DND-41 (cell line): ENCODE results near the gene KRT71.

ENCODE experiments used
- ATAC-seq: fragments of 200-7000 bp; cut with Tn5 transposase; 3 replicates; pipeline ENCODE4 v1.9.1; 2021; ENCODE audit warnings: low read depth; ENCODE audit not compliant: insufficient read depth
- DNase-seq: peaks from one replicate; pipeline ENCODE4 v3.0.0-alpha.2; 2020
- H2AFZ ChIP-seq: 2 replicates; pipeline ENCODE4 v1.6.0; 2012; ENCODE audit warnings: low read depth, low read length
- H3K27ac ChIP-seq: 2 replicates; pipeline ENCODE4 v1.5.1; 2012; ENCODE audit warnings: low read length, inconsistent platforms
- H3K27me3 ChIP-seq: fragments of 200-600 bp; sonication (generic); 2 replicates; pipeline ENCODE4 v1.6.0; 2012; ENCODE audit warnings: low read length, mild to moderate bottlenecking, inconsistent platforms; ENCODE audit not compliant: insufficient read depth, poor library complexity
- H3K36me3 ChIP-seq: 2 replicates; pipeline ENCODE4 v1.5.1; 2012; ENCODE audit warnings: low read length, inconsistent platforms; ENCODE audit not compliant: insufficient read depth
- H3K4me1 ChIP-seq: 2 replicates; pipeline ENCODE4 v1.5.1; 2012; ENCODE audit warnings: mild to moderate bottlenecking, low read length; ENCODE audit not compliant: insufficient read depth
- H3K4me2 ChIP-seq: 2 replicates; pipeline ENCODE4 v1.6.0; 2012; ENCODE audit warnings: mild to moderate bottlenecking, moderate library complexity, low read length, inconsistent platforms; ENCODE audit not compliant: insufficient read depth
- H3K4me3 ChIP-seq, 2 experiments: fragments of 200-600 bp in 1 of 2; shearing (Covaris generic) in 1 of 2; 2 replicates each; pipeline ENCODE4 v1.5.1; 2012 to 2016; ENCODE audit warnings: inconsistent platforms in 2 of 2, low read length in 2 of 2, mild to moderate bottlenecking in 2 of 2, low read depth in 1 of 2, moderate library complexity in 1 of 2
- H3K79me2 ChIP-seq: 2 replicates; pipeline ENCODE4 v1.6.0; 2012; ENCODE audit warnings: low read length, inconsistent platforms; ENCODE audit not compliant: insufficient read depth
- H3K9ac ChIP-seq: 2 replicates; pipeline ENCODE4 v1.6.0; 2012; ENCODE audit warnings: low read depth, mild to moderate bottlenecking, inconsistent platforms, low read length, moderate library complexity
- H3K9me3 ChIP-seq: 2 replicates; pipeline ENCODE4 v1.5.1; 2012; ENCODE audit warnings: low read length, moderate library complexity, mild to moderate bottlenecking, inconsistent platforms; ENCODE audit not compliant: insufficient read depth, severe bottlenecking
- H4K20me1 ChIP-seq: 2 replicates; pipeline ENCODE4 v1.6.0; 2012; ENCODE audit warnings: low read length; ENCODE audit not compliant: insufficient read depth
- EZH2 ChIP-seq: IDR thresholded peaks from 3 replicates; pipeline ENCODE4 v1.6.1; 2012; ENCODE audit warnings: borderline replicate concordance, low read depth, mild to moderate bottlenecking, moderate library complexity, low read length, inconsistent platforms; ENCODE audit not compliant: severe bottlenecking
- TF ChIP-seq, protein P1 (sequence below): IDR thresholded peaks from 2 replicates; pipeline ENCODE4 v1.5.1; 2012; ENCODE audit warnings: borderline replicate concordance, low read length, moderate library complexity, mild to moderate bottlenecking; ENCODE audit not compliant: poor library complexity, severe bottlenecking; ENCODE audit errors: extremely low read depth

The KRT71 gene

DNA sequence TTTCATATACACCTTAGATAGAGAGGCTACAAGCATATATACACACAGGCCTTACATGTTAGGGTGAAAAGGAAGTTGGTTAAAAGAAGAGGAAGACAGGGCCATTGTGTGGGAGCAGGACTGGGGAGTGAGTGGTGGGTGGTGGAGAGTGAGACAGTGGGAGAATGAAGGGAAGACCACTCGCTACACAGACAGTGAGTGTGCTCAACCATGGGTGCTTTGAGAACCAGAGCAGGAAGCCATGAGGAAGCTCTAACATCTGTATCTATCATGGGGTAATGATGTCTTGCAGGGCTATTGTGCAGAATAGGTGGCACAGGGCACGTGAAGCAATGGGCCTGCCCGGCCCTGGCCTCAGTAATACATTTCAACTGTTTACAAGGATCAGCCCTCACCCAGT is 32.1 kb upstream of the KRT71 start:
- no peak for ATAC-seq
- no peaks in the 10 kb centered on the region for H3K79me2 ChIP-seq
- H3K27me3 ChIP-seq = peaks cover 12% of the 10 kb centered on the region
- H3K4me2 ChIP-seq = no peak overlapping the region
- no peak overlapping the region for H3K4me3 ChIP-seq
- no peaks in the 10 kb centered on the region for H4K20me1 ChIP-seq
- H3K4me1 ChIP-seq = no peaks in the 10 kb centered on the region
- no peak for DNase-seq
- H3K36me3 ChIP-seq = no peaks in the 10 kb centered on the region
- TF ChIP-seq EZH2 = no peak
- TF ChIP-seq, protein P1, sequence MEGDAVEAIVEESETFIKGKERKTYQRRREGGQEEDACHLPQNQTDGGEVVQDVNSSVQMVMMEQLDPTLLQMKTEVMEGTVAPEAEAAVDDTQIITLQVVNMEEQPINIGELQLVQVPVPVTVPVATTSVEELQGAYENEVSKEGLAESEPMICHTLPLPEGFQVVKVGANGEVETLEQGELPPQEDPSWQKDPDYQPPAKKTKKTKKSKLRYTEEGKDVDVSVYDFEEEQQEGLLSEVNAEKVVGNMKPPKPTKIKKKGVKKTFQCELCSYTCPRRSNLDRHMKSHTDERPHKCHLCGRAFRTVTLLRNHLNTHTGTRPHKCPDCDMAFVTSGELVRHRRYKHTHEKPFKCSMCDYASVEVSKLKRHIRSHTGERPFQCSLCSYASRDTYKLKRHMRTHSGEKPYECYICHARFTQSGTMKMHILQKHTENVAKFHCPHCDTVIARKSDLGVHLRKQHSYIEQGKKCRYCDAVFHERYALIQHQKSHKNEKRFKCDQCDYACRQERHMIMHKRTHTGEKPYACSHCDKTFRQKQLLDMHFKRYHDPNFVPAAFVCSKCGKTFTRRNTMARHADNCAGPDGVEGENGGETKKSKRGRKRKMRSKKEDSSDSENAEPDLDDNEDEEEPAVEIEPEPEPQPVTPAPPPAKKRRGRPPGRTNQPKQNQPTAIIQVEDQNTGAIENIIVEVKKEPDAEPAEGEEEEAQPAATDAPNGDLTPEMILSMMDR = no peak
- no peak overlapping the region for H2AFZ ChIP-seq
- no peak overlapping the region for H3K27ac ChIP-seq
- H3K9me3 ChIP-seq = no peaks in the 10 kb centered on the region
- H3K9ac ChIP-seq = no peak overlapping the region

DNA sequence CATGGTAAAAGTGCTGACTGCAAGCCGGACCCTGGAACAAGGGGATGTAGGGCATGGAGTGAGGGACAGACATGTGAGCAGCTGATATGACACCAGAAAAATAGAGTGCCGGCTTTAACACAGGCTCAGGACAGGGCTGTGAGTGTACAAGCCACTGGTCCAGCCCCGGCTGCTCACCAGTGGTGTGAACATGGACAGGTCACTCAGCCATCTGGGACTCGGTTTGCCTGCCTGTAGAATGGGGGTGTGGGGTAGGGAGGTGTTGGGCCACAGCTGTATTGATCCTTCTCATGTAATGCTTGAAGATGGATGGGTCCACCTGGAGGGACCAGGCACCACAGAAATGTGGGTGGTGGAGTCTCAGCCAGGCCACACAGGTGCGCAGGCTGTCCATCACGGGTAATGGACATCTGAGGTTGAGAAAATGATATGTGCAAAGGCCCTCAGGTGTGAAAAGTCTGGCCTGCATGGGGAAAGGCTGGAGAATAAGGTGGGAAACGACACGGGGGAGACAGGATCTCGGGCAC is 31.3 kb upstream of the KRT71 start:
- no peak overlapping the region for H3K4me3 ChIP-seq

DNA sequence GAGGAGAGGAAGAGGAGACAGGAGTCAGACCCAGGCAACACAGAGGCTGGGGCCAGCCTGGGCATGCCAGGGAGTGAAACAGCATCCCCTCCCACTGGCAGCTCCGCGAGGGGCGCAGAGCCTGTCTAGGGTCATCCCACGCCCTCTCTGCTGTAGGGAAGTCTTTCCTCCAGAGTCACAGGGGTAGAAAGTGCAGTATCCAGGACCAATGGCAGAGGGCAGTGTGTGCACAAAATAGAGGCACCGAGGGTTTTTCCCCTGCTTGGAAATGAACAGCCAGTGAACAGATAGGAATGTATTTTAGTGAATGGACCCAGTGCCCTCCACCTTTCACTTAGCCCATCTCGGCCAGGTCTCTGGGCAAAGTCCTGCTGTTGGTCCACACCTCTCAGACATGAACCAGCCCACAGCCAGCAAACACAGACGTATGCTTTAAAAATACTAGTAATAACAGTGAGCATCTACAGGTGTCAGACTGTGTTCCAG is 30.1 kb upstream of the KRT71 start:
- ATAC-seq = peak; percentile 74
- Histone ChIP-seq H3K36me3 (no peaks in the 10 kb centered on the region), H2AFZ (no peak overlapping the region), H3K4me2 (no peak overlapping the region), H3K9me3 (no peaks in the 10 kb centered on the region), H4K20me1 (no peaks in the 10 kb centered on the region), H3K9ac (no peak overlapping the region), H3K4me3 (no peak overlapping the region), H3K27ac (no peak overlapping the region), H3K79me2 (no peaks in the 10 kb centered on the region), H3K4me1 (no peaks in the 10 kb centered on the region), H3K27me3 (peaks cover 12% of the 10 kb centered on the region)
- TF ChIP-seq, protein P1 = peak; percentile 74
- no peak for TF ChIP-seq EZH2
- peak; percentile 47 for DNase-seq

More for the DNA sequence above, 31.3 kb upstream of the KRT71 start:
- H3K9me3 ChIP-seq = no peaks in the 10 kb centered on the region
- ATAC-seq (no peak), DNase-seq (no peak)
- H3K27ac ChIP-seq = no peak overlapping the region
- no peak overlapping the region for H3K4me2 ChIP-seq
- H3K27me3 ChIP-seq = peaks cover 12% of the 10 kb centered on the region
- H3K79me2 ChIP-seq = no peaks in the 10 kb centered on the region
- no peaks in the 10 kb centered on the region for H4K20me1 ChIP-seq
- H3K9ac ChIP-seq = no peak overlapping the region
- no peaks in the 10 kb centered on the region for H3K36me3 ChIP-seq
- H2AFZ ChIP-seq = no peak overlapping the region
- TF ChIP-seq, protein P1 = no peak
- no peak for TF ChIP-seq EZH2
- H3K4me1 ChIP-seq = no peaks in the 10 kb centered on the region

DNA sequence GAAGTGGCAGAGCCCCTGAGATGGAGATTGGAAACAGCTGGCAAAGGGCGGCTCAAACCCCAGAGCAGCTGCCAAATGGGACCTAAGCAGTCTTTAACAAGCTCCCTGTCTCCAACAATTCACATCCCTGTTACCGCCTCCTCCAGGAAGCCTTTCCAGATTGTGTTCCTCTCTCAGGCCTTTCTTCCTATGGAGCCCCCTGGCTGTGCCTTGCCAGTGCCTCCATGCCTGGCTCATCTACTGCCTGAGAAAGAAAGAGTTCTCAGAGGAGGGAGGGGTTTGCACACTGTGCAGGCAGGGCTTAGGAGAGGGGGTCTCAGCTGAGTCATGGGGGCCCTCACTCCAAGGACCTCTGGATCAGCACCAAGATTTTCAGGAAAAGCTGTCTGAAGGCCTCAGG is 29.5 kb upstream of the KRT71 start:
- Histone ChIP-seq H2AFZ (no peak overlapping the region), H3K4me2 (no peak overlapping the region), H4K20me1 (no peaks in the 10 kb centered on the region)

More for the DNA sequence above, 29.5 kb upstream of the KRT71 start:
- TF ChIP-seq EZH2 = no peak
- TF ChIP-seq, protein P1 = no peak
- Histone ChIP-seq H3K4me1 (no peaks in the 10 kb centered on the region), H3K79me2 (no peaks in the 10 kb centered on the region), H3K4me3 (no peak overlapping the region), H3K9ac (no peak overlapping the region), H3K9me3 (no peaks in the 10 kb centered on the region), H3K27me3 (peaks cover 10% of the 10 kb centered on the region), H3K36me3 (no peaks in the 10 kb centered on the region), H3K27ac (no peak overlapping the region)
- DNase-seq (no peak), ATAC-seq (no peak)
